ENCODE results near the gene ZNF550.

ZNF550 gene
- 15.8 to 31.8 (median 22.9) reads per million in 4 donors for total RNA-seq

DNA sequence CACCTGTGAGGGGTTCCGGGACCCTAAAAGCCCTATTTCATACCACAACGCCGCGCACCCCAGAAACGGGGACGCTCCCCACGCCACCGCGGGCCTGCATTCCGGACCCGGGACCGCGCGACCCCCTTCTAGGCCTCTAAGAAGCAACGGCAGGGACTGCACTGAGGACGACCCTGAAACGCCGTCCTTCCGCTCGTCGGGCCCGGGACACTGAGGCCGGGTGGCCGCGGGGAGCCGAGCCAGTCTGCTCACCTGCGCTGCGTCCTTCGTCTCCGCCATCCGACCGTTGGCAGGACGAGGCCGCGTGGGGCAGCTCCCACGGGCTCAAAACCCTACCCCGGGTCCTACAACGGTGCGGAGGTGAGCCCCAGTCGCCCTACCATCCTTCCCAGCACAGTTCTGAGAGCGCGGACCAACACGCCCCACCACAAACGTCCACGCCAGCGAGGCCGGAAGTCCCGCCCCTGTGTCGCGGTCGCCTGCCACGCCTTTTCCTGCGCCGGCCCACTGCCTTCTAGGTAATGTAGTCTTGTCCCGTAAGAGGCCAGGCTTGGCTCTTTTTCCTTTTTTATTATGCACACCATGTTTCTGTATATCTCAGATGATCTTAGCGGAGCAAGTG lies at the start of gene ZNF550:
ZNF550 (minus strand) TSS at position 460 of the 622 bp plus-strand sequence; CDS start at position 279, 181 bp downstream.
- DNase-seq: peak; percentile 75 to 88 (median 81)

DNA sequence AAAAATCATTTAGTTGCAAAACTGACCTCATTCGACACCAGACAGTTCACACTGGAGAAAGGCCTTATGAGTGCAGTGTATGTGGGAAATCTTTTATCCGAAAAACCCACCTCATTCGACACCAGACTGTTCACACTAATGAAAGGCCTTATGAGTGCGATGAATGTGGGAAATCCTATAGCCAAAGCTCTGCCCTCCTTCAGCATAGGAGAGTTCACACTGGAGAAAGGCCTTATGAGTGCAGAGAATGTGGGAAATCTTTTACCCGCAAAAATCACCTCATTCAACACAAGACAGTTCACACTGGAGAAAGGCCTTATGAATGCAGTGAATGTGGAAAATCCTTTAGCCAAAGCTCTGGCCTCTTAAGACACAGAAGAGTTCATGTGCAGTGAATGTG lies 47.3 kb upstream of the ZNF550 start:
- DNase-seq: no peak

DNA sequence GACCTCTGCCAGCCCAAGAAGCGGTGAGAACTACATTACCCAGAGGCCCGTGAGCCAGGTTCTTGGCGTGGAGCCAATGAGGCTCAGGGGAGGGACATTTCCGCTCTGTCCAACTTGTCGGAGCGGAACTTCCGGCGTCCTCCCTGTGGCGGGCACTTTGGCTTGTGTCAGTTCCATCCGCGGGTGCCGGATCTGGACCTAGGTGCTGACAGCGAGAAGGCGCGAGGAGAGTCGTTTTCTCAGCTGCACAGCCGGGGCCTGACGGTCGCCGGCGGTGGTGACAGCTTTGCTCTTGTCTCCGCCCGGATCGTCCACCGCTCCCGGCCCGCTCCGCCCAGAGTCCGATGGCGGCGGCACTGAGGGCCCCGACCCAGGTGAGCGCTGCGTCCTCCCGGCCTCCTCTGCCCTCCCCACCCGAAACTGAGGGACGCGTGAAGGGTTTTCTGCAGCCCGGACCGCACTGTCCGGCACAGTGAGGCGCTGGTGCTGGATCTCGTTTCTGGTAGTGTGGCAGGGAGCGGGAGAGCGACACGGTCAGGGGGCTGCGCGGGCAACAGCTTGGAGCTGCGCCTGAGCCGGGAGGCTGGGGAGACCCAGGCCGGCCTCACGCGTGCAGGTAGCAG lies 40.2 kb upstream of the ZNF550 start, which contains the start of gene ZNF530:
ZNF530 (plus strand) TSS at position 125 of the 623 bp plus-strand sequence. CDS start 4,461 bp downstream, outside the sequence.
- DNase-seq: peak; percentile 62 to 88 (median 73)

DNA sequence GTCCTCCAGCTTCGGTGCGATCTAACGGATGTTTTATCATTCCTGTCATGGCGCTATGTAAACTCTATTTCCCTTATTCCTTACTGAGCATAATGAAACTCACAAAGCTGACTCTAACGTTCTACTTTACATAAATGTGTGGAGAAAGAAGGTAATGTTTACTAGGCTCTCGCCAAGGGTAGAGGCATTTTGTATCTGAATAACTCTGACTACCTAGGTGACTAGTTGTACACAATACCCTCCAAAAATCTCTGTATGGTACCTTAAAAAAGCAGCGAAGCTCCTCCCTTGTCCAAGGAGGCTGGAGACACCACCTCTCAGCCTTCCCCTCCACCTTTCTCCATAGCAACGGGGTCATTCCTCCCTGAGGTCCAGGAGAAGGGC lies 39.7 kb upstream of the ZNF550 start:
- no peak for DNase-seq

DNA sequence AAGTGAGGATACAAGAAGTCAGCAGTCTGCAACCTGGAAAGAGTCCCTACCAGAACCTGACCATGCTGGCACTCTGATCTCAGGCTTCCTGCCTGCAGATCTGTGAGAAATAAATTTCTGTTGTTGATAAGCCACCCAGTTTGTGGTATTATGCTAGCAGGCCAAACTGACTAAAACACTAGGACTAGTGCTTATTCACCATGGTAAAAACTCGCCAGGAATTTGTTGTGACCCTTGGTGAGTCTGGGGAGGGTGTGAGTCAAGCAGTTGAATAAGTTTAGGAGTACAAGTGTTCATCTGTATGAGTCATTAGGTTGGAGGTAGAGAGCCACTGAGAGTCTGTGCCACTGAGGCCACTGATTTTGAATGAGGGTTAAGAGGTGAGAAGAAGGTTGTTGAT lies 27.9 kb upstream of the ZNF550 start:
- DNase-seq: no peak

DNA sequence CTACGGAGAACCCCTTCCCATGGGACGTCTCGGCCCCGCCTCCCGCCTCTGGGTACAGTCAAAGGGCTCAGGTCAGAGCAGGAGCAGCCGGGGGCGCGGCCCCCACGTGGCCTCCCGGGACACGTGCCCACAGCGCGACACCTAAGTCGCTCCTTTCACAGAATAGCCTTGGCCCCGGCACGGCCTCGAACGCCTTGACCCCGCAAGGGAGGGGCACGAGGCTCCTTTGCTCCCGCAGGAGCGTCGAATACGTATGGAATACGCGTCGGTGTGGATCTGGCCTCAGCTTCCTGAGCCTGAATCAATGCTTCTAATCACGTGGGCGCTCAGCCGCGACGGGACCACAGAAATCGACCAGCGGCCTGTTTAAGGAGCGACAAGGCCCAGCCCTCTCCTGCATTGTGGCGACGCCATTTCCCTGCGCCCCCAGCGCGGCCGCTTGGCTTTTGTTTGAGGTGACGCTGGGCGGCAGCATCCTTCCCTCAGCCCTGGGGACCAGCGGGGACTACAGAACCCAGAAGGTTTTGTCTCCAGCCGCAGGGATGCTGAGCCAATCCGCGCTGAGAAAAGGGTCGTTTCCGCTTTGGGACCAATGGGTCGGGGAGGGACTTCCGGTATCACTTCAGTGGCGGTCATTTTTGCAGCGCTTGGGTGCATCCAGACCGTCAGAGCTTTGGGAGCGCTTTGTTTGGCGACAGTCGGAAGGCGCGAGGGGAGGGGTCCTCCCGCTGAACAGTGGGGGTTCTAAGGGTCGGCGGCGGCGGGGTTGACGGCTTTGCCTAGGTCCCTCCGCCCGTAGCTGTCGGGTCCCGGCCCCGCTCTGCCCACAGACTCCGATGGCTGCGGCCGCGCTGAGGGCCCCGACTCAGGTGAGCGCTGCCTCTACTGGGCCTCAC lies 24.1 kb upstream of the ZNF550 start, which contains the start of gene ZIK1:
ZIK1 (plus strand) TSS at position 625 of the 896 bp plus-strand sequence; CDS start at position 837, 212 bp downstream.
- DNase-seq: peak; percentile 64 to 89 (median 83)

DNA sequence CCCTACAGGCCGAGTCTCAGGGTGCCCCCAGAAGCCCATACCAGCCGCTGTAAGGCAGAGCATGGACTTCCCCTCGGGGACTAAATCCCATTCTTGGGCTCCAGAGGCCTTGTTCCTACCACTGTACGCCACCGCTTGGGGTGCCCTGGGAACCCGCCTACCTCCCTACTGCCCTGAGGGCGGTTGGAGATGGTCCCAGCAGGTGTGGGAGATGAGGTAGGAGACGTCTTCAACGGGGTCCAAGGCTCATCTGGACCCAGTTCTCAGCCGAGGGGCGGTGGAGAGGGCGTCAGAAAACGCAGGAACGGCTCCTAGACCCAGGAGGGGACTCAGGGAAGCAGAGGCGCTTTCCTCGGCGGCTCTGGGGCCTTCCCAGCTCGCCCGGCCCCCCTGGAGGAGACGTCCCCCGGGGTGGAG lies 23.4 kb upstream of the ZNF550 start:
- DNase-seq: no peak

DNA sequence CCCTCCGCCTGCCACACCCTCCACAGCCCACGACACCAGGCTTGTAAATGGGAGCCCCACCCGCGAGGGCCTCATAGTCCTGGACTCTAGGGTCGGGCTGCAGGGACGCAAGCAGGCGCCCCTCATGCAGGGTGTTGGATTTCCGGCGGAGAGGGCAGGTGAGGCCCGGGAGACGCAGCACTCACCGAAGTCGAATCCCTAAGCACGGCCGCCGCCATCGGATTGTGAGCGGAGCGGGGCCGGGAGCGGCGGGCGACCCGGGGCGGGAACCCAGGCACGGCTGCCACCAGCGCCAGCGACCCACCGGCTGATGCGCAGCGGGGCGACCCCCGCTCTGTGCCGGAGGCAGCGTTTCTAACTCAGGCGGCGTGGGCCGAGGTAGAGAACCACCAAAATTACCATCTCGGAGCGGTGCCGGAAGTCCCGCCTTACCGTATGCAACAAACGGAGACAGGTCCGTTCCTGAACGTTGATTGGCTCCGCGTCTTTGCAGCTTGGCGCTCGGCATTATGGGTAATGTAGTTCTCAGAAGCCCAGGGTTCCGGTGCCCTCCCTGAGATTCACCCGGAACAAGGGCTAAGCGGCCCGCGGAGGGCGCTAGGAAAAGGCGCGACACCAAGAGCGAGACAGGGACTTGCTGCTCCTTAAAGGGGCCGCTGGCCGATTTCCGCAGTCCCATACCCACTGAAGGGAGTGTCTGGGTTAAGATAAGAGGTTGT lies 19.0 kb upstream of the ZNF550 start, which contains the start of gene ZNF416:
ZNF416 (minus strand) TSS at position 425 of the 719 bp plus-strand sequence; CDS start at position 218, 207 bp downstream.
- DNase-seq: peak; percentile 88 to 98 (median 95)

DNA sequence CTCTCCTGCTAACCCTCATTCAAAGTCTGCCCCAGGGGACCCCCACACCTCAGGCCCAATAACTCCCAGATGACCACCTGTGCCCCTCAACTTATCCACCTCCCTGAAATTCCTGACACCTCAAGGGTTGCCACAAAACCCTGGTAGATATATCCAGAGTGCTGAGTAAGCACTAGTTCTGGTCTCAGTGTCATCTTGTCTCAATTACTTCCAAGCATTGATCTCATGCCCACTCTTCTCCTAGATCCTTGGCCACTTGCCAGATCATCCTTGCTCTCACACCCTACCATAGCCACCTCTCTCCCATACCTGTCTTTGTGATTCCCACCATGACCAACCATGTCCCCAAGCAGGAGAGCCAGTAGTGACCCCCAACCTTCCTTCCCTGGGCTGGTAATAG lies 17.0 kb upstream of the ZNF550 start:
- no peak for DNase-seq

DNA sequence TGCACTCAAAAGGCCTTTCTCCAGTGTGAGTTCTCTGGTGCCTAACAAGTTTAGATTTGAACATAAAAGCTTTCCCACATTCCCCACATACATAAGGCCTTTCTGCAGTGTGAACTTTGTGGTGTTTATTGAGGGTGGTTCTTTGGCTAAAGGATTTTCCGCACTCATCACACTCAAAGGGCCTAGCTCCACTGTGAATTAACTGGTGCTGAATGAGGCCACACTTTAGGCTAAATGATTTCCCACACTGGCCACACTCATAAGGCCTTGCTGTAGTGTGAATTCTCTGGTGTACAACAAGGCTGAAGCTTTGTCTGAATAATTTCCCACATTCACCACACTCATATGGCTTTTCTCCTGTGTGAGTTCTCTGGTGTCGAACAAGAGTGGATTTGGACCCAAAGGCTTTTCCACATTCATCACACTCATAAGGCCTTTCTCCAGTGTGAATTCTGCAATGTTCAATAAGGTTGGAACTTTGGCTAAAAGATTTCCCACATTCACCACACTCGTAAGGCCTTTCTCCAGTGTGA lies 12.8 kb upstream of the ZNF550 start:
- DNase-seq: no peak

DNA sequence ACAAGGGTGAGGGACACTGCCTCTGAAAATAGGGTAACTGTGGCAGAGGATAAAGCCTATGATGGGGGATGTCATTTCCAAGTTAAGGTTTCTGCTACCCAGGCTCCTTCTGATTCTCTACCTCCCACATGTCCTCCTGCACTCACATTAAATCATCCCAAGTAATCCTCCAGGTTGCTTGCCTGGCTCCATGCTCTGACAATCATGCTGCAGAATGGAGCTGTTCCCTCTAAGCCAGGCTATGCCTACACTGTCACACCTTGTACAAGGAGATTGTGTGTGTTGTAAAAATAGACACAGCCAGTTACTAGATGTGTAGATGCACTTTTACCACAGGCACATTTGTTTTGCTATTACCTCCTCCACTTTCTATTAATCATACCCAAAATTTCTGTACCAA lies 11.0 kb upstream of the ZNF550 start:
- no peak for DNase-seq

DNA sequence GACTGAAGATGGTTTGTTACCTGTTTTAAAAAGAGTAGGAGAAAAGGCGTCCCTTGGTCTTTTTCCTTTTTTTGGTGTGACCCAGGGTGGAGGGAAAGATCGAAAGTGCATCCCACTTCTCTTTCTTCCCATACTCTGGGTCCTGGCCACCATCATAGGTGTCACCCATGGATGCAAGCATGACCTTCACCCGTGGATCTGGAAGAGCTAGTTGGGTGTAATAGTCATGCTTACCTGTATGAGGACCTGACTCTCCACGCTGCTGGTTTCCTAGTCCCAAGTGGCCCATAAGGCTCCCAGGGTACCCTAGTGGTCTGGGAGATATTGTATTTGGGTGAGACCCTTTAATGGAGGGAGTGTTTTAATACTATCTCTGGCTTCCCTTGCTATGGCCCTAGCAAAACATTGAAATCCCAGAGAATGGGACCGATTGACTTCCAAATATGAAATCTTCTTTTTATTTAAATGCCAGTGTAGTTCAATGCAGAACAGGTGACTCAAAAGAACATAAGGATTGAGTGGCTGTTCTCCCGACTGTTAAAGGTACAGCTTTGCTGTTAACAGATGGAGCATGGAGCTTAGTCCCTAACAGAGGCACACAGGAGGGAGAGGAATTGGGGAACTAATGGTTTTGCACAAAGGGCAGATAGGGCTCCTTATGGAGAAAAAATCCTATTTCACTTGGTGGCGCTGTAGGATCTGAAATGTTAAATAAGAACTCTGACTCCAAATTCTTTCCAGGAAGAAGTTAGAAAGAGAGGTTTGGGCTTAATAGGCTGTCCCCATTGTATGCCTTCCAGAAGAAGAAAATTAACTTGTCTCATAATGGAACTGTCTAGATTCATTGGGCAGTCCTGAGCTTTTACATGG lies 7.0 kb upstream of the ZNF550 start:
- DNase-seq: no peak

DNA sequence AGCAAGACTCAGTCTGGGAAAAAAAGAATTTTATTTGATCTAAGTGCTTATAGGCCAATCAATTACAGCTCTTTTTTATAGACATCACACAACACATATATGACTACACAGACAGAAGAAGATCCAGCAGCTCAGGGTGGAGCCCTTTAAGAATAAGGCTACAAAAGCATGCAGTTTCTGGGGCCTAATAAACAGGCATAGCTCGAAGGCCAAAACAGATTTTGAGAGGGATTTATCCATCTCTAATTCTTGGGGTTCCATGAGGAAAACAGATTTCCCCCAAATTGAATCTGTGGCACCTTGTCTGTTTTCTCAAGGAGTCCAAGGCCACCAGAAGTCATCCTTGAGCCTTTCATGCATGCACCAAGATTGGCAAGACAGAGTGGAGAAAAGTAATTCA lies 3.9 kb upstream of the ZNF550 start:
- DNase-seq: no peak

DNA sequence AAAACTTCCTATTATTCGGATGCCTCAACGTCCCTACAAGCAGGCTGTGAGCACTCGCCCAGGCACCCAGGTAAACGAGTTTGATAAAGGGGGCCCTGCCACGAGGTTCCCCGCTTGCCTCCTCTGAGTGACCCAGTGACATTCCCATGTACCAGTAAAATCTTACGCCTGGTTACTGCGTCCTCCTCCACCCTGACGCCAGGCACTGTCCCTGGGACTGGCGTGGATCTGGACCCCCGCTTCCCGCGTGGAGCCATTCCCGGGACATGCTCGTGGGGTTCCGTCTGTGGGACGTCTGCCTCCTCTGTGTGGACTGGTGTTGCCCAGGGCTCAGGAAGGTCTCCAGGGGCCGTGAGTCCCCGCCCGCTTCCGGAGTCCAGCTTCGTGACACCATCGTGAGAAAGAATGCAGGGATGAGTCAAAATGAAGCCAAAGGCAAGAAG lies 407 bp upstream of the ZNF550 start:
- no peak for DNase-seq

DNA sequence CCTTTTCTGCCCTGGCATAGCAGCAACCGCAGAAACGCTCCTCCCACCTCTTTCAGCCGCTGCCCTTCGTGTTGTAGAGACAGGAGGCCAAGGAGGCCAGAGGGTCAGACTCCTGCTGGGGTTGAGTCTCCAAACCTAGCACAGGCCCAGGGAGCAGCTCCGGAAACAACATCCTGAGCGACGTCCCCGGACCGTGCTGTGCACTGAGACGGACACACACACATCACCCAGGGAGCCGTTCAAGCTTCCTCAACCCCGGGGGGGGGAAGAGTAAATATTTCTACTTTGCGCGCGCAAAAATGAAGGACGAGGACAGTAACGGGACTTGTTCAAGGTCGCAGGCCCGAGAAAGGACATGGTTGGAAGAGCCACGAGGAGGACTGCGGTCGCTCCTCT lies 657 bp downstream of the ZNF550 start:
- peak in 1 of 5 donors; percentile 1 for DNase-seq

DNA sequence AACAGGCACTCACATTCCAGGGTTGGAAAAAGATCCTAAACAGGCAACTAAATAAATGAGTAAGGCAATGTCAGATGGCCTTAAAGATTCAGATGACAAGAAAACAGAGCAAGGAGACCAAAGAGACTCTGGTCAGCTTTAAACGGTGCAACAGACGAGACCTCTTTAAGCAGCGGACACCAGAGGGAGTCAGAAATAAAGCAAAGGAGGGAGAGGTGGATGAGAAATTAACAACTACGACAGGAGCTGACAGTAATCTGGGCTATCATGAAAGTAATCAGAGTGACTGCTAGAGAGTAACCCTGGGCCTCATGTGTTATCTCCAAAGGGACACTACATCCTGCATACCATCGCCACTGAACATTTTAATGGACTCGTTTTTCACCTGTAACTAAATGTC lies 1.1 kb downstream of the ZNF550 start:
- DNase-seq: no peak

DNA sequence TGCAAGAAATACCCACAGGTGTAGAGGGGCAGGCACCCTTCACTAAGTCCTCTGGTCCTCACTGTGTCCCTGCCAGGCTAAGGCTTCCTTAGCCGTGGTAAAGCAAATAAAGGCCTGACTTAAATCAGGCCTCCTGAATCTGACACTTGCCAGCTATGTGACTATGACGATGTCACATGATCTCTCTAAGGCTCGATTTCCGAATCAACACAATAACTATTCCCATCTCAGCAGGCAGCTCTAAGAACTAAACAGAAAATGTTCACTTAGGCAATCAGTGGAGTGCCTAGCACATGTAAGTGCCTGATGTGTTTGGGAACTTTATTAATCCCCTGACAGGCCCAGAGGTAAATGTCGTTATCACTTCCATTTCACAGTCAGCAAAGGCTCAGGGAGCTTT lies 2.0 kb downstream of the ZNF550 start:
- no peak for DNase-seq

DNA sequence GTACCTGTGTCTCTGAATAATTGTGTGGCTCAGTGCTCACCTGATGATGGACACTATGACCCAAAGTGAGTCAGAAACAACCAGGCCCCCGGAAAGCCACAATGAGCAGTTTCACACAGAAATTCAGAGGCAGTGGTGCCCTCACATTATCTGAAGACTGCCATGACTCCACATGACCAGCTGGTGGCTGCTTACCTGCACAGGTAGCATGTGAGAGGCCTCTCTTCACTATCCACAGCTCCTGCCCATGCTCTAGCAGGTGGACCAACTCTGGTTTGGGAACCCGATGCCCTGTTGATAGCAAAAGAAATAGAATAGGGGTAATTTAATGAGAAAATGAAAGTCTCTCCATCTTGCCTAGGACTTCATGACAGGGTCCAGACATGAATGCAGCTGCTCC lies 7.2 kb downstream of the ZNF550 start:
- no peak for DNase-seq

DNA sequence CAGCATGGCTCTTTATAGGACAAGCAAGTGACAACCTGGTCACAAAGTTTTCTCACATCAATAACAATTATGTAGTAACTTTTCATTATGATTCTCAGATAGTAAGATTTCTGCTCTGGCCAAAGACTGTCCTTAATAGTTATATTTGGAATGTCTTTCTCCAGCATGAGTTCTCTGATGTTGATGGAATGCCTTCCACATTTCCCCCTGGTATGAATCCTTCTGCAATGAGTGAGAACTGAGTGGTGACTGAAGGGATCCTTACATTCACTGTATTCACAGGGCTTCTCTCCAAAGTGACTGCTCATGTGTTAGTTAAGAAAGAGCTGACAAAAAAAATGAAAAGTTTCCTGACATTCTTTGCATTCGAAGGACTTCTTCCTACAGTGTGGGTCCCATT lies 13.2 kb downstream of the ZNF550 start:
- no peak for DNase-seq

DNA sequence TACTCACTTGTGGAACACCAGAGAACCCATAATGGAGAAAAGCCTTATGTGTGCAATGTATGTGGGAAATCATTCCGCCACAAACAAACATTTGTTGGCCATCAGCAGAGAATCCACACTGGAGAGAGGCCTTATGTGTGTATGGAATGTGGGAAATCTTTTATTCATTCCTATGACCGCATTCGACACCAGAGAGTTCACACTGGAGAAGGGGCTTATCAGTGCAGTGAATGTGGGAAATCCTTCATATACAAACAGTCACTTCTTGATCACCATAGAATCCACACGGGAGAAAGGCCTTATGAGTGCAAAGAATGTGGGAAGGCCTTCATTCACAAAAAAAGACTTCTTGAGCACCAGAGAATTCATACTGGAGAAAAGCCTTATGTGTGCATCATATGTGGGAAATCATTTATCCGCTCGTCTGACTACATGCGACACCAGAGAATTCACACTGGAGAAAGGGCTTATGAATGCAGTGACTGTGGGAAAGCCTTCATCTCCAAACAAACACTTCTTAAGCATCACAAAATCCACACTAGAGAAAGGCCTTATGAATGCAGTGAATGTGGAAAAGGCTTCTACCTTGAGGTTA lies 21.6 kb downstream of the ZNF550 start:
- DNase-seq: no peak
